ENCODE results near the gene A3GALT2. TPM values are rescaled to one million over a fixed set of nuclear protein-coding genes. Genes with fewer than 3 reads are reported as not detected.

A3GALT2 gene
- total RNA-seq, 1 donor from 2014 or later = 0.71 TPM

- Mint-ChIP-seq H3K9me3 (ENCODE audit: unreplicated experiment) (peaks cover 26% of the 10 kb centered on the region), H3K27me3 (ENCODE audit: unreplicated experiment) (peaks cover 19% of the 10 kb centered on the region), H3K4me3 (ENCODE audit: unreplicated experiment) (no peak overlapping the region), H3K4me1 (ENCODE audit: low read depth, unreplicated experiment) (peaks cover 63% of the 10 kb centered on the region), H3K27ac (ENCODE audit: unreplicated experiment) (peak overlapping the region; percentile 57), H3K36me3 (ENCODE audit: unreplicated experiment) (no peaks in the 10 kb centered on the region)
- DNase-seq = peak; percentile 93
- TF ChIP-seq CTCF (IDR thresholded peaks at IDR 0.05; ENCODE audit: partially characterized antibody, unreplicated experiment) = peak; percentile 96
Measured at GRCh38 chr1:33367485-33368405, 46.8 kb upstream of the A3GALT2 start.

- no peak for DNase-seq
- no peak overlapping the region for H3K4me3 Mint-ChIP-seq (ENCODE audit: unreplicated experiment)
- peaks cover 24% of the 10 kb centered on the region for H3K27me3 Mint-ChIP-seq (ENCODE audit: unreplicated experiment)
- no peaks in the 10 kb centered on the region for H3K36me3 Mint-ChIP-seq (ENCODE audit: unreplicated experiment)
- peak overlapping the region; percentile 100 for H3K27ac Mint-ChIP-seq (ENCODE audit: unreplicated experiment)
- H3K9me3 Mint-ChIP-seq (ENCODE audit: unreplicated experiment) = peaks cover 33% of the 10 kb centered on the region
- no peak for TF ChIP-seq CTCF (IDR thresholded peaks at IDR 0.05; ENCODE audit: partially characterized antibody, unreplicated experiment)
- H3K4me1 Mint-ChIP-seq (ENCODE audit: low read depth, unreplicated experiment) = peaks cover 69% of the 10 kb centered on the region
Measured at GRCh38 chr1:33366762-33367484, 46.0 kb upstream of the A3GALT2 start.

- peak overlapping the region; percentile 100 for H3K27ac Mint-ChIP-seq (ENCODE audit: unreplicated experiment)
- TF ChIP-seq CTCF (IDR thresholded peaks at IDR 0.05; ENCODE audit: partially characterized antibody, unreplicated experiment) = no peak
- H3K27me3 Mint-ChIP-seq (ENCODE audit: unreplicated experiment) = peaks cover 24% of the 10 kb centered on the region
- H3K4me1 Mint-ChIP-seq (ENCODE audit: low read depth, unreplicated experiment) = peaks cover 74% of the 10 kb centered on the region
- peaks cover 33% of the 10 kb centered on the region for H3K9me3 Mint-ChIP-seq (ENCODE audit: unreplicated experiment)
- peak overlapping the region; percentile 57 for H3K4me3 Mint-ChIP-seq (ENCODE audit: unreplicated experiment)
- no peaks in the 10 kb centered on the region for H3K36me3 Mint-ChIP-seq (ENCODE audit: unreplicated experiment)
- DNase-seq = no peak
Measured at GRCh38 chr1:33365560-33365997, 44.7 kb upstream of the A3GALT2 start.

GRCh38 chr1:33364565-33364918, 43.6 kb upstream of the A3GALT2 start:
- Mint-ChIP-seq H3K27me3 (ENCODE audit: unreplicated experiment) (peaks cover 24% of the 10 kb centered on the region), H3K4me3 (ENCODE audit: unreplicated experiment) (peak overlapping the region; percentile 88), H3K4me1 (ENCODE audit: low read depth, unreplicated experiment) (peaks cover 74% of the 10 kb centered on the region), H3K9me3 (ENCODE audit: unreplicated experiment) (peaks cover 34% of the 10 kb centered on the region), H3K27ac (ENCODE audit: unreplicated experiment) (peak overlapping the region; percentile 100), H3K36me3 (ENCODE audit: unreplicated experiment) (peaks cover 4% of the 10 kb centered on the region)
- TF ChIP-seq CTCF (IDR thresholded peaks at IDR 0.05; ENCODE audit: partially characterized antibody, unreplicated experiment) = no peak
- peak; percentile 58 for DNase-seq

Data from glutamatergic neuron (in vitro differentiated cells).